GM18520 (cell line): ENCODE measurements around the gene PGRMC1.
"Not testable (repeated sequence)": the region's sequence is repeated elsewhere in the genome, so short reads cannot be mapped to it uniquely, and the experiment has no call there.

ENCODE experiments used
- ATAC-seq: cut with Tn5 transposase; IDR thresholded peaks from one replicate; pipeline ENCODE4 v1.9.1; 2021; ENCODE audit not compliant: unreplicated experiment

PGRMC1 gene

DNA sequence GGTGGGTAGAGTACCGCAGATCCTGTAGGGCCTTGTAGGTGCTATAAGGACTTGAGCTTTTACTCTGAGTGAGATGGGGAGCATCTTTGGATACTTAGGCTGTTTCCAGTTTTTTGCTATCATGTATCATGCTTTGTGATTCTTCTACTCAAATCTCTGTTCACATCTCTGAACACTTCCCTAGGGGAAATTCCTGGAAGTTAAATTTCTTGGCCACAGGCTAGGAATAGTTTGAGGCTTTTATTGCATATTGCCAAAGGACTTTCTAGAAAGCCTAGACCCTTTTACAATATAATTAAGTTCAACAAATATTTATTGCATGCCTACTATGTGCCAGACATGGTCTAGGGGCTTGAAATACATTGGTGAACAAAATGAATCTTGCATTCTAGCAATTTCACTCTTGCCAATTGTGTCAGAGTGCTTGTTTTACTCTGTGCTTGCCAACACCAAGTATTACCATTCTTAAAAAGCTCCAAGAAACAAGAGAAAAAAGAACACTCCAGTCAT lies 4.1 kb upstream of the PGRMC1 start:
- ATAC-seq = no peak

DNA sequence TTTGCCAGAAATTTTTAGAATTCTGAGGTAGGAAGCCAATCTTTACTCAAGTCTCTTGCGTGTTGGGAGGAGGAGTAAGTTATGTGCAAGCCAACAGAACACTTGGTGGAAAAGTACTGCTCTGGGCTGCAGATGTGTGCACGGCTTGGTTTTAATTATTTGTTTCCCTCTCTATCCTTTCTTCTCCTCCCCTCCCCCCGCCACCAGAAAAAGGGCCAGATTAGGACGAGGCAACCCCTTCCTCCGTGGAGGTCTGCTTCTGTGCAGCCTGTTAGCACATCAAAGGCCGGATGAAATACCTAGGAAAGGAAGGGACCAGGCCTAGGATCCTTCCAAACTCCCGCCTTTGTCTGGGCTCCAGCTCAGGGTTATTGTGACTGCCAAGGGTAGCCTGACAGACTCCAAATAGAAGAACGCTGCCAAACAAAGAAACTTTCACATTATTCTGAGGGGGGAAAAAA lies 1.0 kb upstream of the PGRMC1 start:
- ATAC-seq = no peak

DNA sequence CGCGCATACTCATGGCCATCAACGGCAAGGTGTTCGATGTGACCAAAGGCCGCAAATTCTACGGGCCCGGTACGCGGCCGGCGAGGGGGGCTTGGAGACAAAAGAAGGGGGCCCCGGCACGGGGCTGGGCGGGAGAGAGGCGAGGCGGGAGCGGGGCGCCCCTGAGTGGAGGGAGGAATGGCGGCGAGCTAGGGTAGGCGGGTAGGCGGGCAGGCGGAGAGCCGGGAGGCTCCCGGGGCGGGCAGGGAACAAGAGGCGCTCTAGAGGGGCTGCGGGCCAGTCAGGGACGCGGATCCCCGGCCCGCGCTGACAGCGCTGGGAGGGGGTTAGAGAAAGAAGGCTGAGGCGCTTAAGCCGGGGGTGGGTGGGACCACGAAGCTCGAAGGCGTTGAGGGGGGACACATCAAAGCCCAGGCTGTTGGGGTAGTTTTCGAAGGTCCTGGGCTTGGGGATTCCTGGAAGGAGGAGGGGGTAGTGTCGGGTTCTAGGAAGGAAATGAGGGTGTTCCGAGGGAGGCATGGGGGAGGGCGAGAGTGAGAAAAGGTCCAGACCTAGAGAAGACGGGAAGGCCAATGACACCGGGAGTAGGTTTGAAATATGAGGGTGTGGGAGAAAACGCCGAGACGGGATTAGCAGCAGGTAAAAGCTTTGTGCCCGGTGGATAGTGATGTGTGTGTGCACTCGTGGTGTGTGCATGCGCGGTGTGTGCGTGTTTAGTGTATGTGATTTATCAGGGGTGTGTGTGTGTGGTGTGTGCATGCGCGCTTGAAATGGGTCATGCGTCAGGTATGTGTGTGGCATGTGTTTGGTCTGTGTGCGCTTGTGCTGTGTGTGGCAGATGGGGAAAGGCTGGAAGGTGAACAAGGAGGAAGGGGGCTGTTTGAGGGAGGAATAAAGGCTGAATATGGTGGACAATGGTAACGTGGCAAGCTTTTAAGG lies 807 bp downstream of the PGRMC1 start:
- ATAC-seq = no peak

GRCh38 chrX:119237562-119237942 lies 1.5 kb downstream of the PGRMC1 start:
- no peak for ATAC-seq

DNA sequence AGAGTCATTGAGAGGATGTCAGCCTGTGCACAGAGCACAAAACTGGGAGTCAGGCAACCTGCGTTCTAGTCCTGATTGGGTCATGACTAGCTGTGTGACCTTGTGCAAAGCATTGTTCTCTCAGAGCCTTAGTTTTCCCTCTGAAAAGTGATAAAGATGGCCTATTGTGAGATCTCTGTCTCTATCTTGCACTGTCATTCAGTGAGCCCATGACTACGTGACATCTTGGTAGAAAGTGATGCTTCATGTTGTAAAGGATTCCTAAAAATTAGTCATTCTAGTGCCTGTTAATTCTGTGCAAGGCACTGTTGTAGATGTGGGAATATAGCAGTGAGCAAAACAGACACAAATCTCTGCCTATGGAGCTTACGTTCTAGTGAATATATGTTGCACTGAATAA lies 2.5 kb downstream of the PGRMC1 start:
- ATAC-seq = no peak

DNA sequence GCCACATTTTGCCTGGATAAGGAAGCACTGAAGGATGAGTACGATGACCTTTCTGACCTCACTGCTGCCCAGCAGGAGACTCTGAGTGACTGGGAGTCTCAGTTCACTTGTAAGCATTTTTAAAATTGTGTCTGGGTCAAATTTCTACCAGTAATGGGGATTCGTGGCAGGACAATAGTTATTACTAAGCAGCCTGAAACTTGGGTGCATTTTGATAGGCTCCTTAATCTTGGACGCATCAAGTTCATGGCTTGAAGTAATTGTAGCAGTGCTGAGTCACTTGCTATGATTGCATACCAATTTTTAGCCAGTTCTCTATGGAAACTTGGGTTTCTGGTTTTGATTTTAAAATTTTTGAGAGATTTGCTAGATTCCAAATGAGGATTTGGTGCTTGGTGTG lies 4.3 kb downstream of the PGRMC1 start:
- no peak for ATAC-seq

- no peak for ATAC-seq
Measured at GRCh38 chrX:119247702-119248101, 11.6 kb downstream of the PGRMC1 start.

- ATAC-seq = no peak
Measured at GRCh38 chrX:119249891-119250290, 13.8 kb downstream of the PGRMC1 start.

GRCh38 chrX:119251386-119251785 lies 15.3 kb downstream of the PGRMC1 start:
- no peak for ATAC-seq

DNA sequence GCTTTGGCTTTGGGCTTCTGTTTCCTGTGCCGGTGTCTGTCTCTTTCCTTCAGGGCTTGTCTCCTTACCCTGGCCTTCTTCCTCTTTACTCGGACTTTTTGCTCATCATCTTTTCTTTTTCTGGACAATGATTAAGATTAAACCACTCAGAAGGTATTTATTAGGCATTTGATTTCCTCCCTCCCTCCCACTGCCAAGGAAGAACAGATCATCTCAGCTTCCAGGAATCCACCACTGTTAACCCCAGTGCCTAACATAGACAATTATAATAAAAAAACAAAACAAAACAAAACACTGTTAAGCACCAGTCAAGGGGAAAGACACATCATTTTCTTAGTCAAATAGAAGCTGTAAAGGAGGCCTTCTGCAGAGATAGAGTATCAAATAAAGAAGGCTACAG lies 16.6 kb downstream of the PGRMC1 start:
- ATAC-seq = no peak

DNA sequence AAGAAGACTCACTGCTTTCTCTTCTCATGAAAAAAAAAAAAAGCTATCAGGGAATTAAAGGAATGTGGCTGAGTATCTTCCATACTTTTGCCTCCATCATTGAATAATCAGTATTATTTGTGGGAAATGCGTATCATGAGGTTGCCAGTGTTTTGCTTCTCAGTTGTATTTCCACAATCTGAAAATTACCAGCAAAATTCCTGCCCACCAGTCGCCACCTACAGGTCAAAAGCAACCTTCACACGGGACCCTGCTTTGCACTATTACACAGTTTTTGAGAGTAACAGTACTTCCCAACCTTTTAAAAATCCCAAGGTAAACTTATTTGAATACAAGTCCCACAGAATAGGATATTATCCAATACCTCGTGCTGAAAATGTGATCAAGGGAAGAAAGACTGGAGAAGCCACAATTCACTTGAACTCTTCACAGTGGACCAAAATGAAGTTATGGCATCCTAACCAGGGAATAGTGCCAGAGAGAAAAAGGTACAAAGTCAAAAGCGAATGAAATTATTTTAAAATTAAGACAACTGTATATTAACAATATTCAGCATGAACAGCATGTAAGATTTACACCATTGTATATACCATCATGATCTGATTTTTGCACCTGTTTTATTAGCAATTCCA lies 30.4 kb downstream of the PGRMC1 start:
- ATAC-seq = no peak

- not testable (repeated sequence) for ATAC-seq
Measured at GRCh38 chrX:119267115-119267514, 31.0 kb downstream of the PGRMC1 start.

DNA sequence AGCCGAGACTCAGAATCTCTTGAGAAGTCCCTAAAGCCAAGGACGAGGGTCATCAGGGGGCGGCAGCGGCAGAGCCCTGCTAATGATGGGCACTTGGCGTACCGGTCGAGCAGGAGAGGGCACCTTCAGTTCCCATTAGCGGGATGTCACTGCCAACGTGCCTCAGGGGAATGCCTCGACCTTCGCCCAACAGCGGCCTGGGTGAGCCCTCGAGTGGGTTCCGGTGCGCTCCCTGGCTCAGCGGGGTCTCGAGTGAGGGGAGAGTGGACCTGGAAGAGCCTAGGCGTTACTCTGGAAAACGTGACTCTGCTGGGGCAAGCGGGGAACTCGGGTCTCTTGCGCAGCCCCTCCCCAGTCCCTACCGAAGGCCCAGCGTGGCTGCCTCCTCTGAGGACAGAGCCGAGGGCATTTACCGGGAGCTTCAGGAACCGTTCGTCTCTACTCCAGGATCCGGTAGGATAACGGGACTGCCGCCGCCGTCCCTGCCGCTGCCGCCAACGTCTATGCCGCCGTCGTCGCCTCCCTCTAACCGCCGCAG lies 36.9 kb downstream of the PGRMC1 start:
- ATAC-seq = no peak

- no peak for ATAC-seq
Measured at GRCh38 chrX:119273420-119274192, 37.5 kb downstream of the PGRMC1 start.

- ATAC-seq = not testable (repeated sequence)
Measured at GRCh38 chrX:119282347-119282746, 46.3 kb downstream of the PGRMC1 start.

DNA sequence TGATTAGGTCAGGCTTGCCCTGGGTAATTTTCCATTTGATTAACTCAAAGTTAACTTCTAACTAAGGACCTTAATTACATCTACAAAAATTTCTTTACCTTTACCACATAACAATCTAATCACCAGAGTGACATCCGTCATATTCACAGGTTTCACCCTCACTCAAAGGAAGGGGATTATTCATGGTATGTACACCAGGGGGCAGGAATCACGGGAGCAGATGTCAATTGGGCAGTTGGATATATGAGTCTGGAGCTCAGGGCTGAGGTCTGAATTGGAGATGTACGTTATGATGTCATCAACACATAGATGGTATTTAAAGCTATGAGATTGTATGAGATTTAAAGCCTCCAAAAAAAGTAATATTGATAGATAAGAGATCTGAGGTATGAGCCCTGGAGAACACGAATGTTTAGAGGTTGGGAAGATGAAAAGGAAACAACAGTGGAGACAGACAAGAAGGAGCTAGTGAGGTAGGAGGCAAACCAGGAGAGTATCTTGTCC lies 52.9 kb downstream of the PGRMC1 start:
- no peak for ATAC-seq

GRCh38 chrX:119290476-119290875 lies 54.4 kb downstream of the PGRMC1 start:
- ATAC-seq = no peak

DNA sequence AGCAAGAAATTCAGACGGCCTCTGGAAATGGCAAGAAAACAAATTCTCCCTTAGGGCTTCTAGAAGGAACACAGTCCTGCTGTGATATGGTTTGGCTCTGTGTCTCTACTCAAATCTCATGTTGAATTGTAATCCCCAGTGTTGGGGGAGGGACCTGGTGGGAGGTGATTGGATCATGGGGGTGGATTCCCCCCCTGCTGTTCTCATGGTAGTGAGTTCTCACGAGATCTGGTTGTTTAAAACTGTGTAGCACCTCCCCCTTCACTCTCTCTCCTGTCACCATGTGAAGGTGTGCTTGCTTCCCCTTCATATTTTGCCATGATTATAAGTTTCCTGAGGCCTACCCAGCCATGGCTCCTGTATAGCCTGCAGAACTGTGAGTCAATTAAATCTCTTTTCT lies 55.2 kb downstream of the PGRMC1 start:
- not testable (repeated sequence) for ATAC-seq

- no peak for ATAC-seq
Measured at GRCh38 chrX:119292445-119292844, 56.4 kb downstream of the PGRMC1 start.
